Kidney epithelial cell (primary cell): ENCODE data around the gene KCNK17. TPM values are rescaled to one million over a fixed set of nuclear protein-coding genes. Genes with fewer than 3 reads are reported as not detected.

Source experiments
- DNase-seq: peaks from one replicate; pipeline ENCODE4 v3.0.0-alpha.2; 2010; ENCODE audit warnings: low read depth
- H3K27me3 ChIP-seq: 2 replicates; pipeline ENCODE4 v1.6.0; 2011; ENCODE audit warnings: low read length; ENCODE audit not compliant: control insufficient read depth, insufficient read depth
- H3K36me3 ChIP-seq: 2 replicates; pipeline ENCODE4 v1.5.1; 2011; ENCODE audit warnings: low read length; ENCODE audit not compliant: control insufficient read depth, insufficient read depth
- H3K4me3 ChIP-seq: 2 replicates; pipeline ENCODE4 v1.5.1; 2011; ENCODE audit warnings: low read depth, mild to moderate bottlenecking, control low read depth, low read length
- CTCF ChIP-seq: IDR thresholded peaks from 2 replicates; pipeline ENCODE4 v1.5.1; 2011; ENCODE audit warnings: mild to moderate bottlenecking, moderate library complexity, low read length, control low read depth, inconsistent platforms; ENCODE audit not compliant: insufficient read depth, poor library complexity, severe bottlenecking
- total RNA-seq: library from RNA; depleted of rRNA; stranded (reverse); fragments of >200 nt; gene quantifications from 2 replicates; pipeline ENCODE4 v1.2.3, GENCODE V29; 2015

KCNK17 gene
- total RNA-seq, 1 donor from 2014 or later = not detected

- no peak for TF ChIP-seq CTCF
- Histone ChIP-seq H3K36me3 (no peaks in the 10 kb centered on the region), H3K27me3 (peaks cover 4% of the 10 kb centered on the region), H3K4me3 (no peak overlapping the region)
- no peak for DNase-seq
These were observed 6.3 kb upstream of the KCNK17 start for GRCh38 chr6:39320363-39320984.

GRCh38 chr6:39319621-39320362 is 5.6 kb upstream of the KCNK17 start:
- no peak for DNase-seq
- TF ChIP-seq CTCF = no peak
- peaks cover 10% of the 10 kb centered on the region for H3K27me3 ChIP-seq
- H3K36me3 ChIP-seq = no peaks in the 10 kb centered on the region
- H3K4me3 ChIP-seq = no peak overlapping the region

- TF ChIP-seq CTCF = no peak
- no peak for DNase-seq
- Histone ChIP-seq H3K4me3 (no peak overlapping the region), H3K36me3 (no peaks in the 10 kb centered on the region), H3K27me3 (peaks cover 35% of the 10 kb centered on the region)
These were observed 3.0 kb upstream of the KCNK17 start for GRCh38 chr6:39317256-39317655.

- no peak overlapping the region for H3K4me3 ChIP-seq
- peaks cover 47% of the 10 kb centered on the region for H3K27me3 ChIP-seq
- TF ChIP-seq CTCF = no peak
- DNase-seq = no peak
- H3K36me3 ChIP-seq = no peaks in the 10 kb centered on the region
These were observed 520 bp downstream of the KCNK17 start for GRCh38 chr6:39313526-39314272.

- no peak for DNase-seq
- H3K4me3 ChIP-seq = no peak overlapping the region
- TF ChIP-seq CTCF = no peak
- H3K27me3 ChIP-seq = peaks cover 47% of the 10 kb centered on the region
- H3K36me3 ChIP-seq = no peaks in the 10 kb centered on the region
These were observed 1.2 kb downstream of the KCNK17 start for GRCh38 chr6:39312912-39313525.
